Measurements from ENCODE around the gene TMED8. TPM values are rescaled to one million over a fixed set of nuclear protein-coding genes. Genes with fewer than 3 reads are reported as not detected.

Gene TMED8
- total RNA-seq, 1 experiment from 2014 or later = 21.2 TPM

DNA sequence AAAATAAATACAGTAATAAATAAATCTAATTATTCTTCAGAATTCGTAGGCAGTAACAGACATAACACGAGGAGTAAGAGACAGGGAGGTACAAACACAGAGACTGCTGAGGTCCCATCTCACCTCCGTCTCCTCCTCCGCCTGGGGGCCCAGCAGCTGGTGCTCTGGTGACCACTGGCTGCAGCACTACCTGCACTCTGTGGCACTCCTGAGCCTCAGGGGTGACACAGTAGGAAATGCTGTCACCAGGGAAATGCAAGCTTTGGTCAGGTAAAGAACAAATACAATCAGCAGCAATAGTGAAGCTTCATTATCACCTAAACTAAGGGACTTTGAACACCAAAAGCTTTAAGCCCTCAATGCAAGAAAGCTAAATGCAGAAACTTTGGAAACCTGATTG lies 36.5 kb downstream of the TMED8 start:
- Histone ChIP-seq H2AFZ (ENCODE audit: low read depth, low read length, poor library complexity, severe bottlenecking) (no peak overlapping the region), H3K9me2 (ENCODE audit: insufficient read depth) (no peaks in the 10 kb centered on the region), H4K20me1 (ENCODE audit: insufficient read depth) (no peaks in the 10 kb centered on the region), H3K27ac (ENCODE audit: low read depth, low read length) (no peak overlapping the region), H3K27me3 (ENCODE audit: insufficient read depth, low read length) (no peaks in the 10 kb centered on the region), H3K9ac (ENCODE audit: low read length) (no peak overlapping the region), H3K4me1 (ENCODE audit: control insufficient read depth in 1 of 2, insufficient read depth in 2 of 2, low read length in 2 of 2) (no peaks in the 10 kb centered on the region), H3K36me3 (ENCODE audit: control insufficient read depth in 1 of 2, insufficient read depth in 2 of 2, low read length in 2 of 2) (peaks cover 0 to 10% of the 10 kb centered on the region in 2 experiments; a peak in 1 of 4 replicates), H3K4me2 (ENCODE audit: low read length) (no peak overlapping the region), H3K9me3 (ENCODE audit: control insufficient read depth in 1 of 2, insufficient read depth in 1 of 2, low read depth in 1 of 2, low read length in 2 of 2) (no peaks in the 10 kb centered on the region), H3K4me3 (replicated peaks in 1 of 2; ENCODE audit: low read depth in 1 of 2, low read length in 2 of 2) (no peak overlapping the region), H3K79me2 (ENCODE audit: insufficient read depth, low read length) (no peaks in the 10 kb centered on the region)
- no peak for TF ChIP-seq EGR1 (IDR thresholded peaks at IDR 0.05; ENCODE audit: low read depth)
- TF ChIP-seq, protein P1, sequence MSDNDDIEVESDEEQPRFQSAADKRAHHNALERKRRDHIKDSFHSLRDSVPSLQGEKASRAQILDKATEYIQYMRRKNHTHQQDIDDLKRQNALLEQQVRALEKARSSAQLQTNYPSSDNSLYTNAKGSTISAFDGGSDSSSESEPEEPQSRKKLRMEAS (IDR thresholded peaks at IDR 0.05) = no peak
- no peak for TF ChIP-seq EZH2phosphoT487 (IDR thresholded peaks at IDR 0.05; ENCODE audit: borderline replicate concordance)
- TF ChIP-seq FOSL1 (IDR thresholded peaks at IDR 0.05; ENCODE audit: low read depth) = no peak
- TF ChIP-seq ZNF274 (IDR thresholded peaks at IDR 0.05; ENCODE audit: low read depth, low read length) = no peak
- no peak for TF ChIP-seq ELF1 (IDR thresholded peaks at IDR 0.05; ENCODE audit: borderline replicate concordance, low read depth)
- no peak for TF ChIP-seq YY1 (IDR thresholded peaks at IDR 0.05; ENCODE audit: extremely low read depth, insufficient replicate concordance, low read depth, low read length)
- TF ChIP-seq, protein P2, sequence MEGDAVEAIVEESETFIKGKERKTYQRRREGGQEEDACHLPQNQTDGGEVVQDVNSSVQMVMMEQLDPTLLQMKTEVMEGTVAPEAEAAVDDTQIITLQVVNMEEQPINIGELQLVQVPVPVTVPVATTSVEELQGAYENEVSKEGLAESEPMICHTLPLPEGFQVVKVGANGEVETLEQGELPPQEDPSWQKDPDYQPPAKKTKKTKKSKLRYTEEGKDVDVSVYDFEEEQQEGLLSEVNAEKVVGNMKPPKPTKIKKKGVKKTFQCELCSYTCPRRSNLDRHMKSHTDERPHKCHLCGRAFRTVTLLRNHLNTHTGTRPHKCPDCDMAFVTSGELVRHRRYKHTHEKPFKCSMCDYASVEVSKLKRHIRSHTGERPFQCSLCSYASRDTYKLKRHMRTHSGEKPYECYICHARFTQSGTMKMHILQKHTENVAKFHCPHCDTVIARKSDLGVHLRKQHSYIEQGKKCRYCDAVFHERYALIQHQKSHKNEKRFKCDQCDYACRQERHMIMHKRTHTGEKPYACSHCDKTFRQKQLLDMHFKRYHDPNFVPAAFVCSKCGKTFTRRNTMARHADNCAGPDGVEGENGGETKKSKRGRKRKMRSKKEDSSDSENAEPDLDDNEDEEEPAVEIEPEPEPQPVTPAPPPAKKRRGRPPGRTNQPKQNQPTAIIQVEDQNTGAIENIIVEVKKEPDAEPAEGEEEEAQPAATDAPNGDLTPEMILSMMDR (IDR thresholded peaks at IDR 0.05 in 2 of 3, conservative IDR thresholded peaks at IDR 0.05 in 1 of 3; ENCODE audit: borderline replicate concordance in 1 of 3, insufficient read depth in 1 of 3, low read depth in 2 of 3, low read length in 2 of 3) = no peak
- TF ChIP-seq, protein P3, sequence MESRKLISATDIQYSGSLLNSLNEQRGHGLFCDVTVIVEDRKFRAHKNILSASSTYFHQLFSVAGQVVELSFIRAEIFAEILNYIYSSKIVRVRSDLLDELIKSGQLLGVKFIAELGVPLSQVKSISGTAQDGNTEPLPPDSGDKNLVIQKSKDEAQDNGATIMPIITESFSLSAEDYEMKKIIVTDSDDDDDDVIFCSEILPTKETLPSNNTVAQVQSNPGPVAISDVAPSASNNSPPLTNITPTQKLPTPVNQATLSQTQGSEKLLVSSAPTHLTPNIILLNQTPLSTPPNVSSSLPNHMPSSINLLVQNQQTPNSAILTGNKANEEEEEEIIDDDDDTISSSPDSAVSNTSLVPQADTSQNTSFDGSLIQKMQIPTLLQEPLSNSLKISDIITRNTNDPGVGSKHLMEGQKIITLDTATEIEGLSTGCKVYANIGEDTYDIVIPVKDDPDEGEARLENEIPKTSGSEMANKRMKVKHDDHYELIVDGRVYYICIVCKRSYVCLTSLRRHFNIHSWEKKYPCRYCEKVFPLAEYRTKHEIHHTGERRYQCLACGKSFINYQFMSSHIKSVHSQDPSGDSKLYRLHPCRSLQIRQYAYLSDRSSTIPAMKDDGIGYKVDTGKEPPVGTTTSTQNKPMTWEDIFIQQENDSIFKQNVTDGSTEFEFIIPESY (IDR thresholded peaks at IDR 0.05; ENCODE audit: extremely low read depth, insufficient replicate concordance, low read length) = no peak
- no peak for TF ChIP-seq SRF (IDR thresholded peaks at IDR 0.05; ENCODE audit: low read depth)
- no peak for TF ChIP-seq EZH2 (IDR thresholded peaks at IDR 0.05)
- TF ChIP-seq, protein P4, sequence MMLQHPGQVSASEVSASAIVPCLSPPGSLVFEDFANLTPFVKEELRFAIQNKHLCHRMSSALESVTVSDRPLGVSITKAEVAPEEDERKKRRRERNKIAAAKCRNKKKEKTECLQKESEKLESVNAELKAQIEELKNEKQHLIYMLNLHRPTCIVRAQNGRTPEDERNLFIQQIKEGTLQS (IDR thresholded peaks at IDR 0.05) = no peak
- TF ChIP-seq POLR2A (IDR thresholded peaks at IDR 0.05; ENCODE audit: borderline replicate concordance, extremely low read depth, insufficient read depth, insufficient read length) = no peak
- TF ChIP-seq, protein P5, sequence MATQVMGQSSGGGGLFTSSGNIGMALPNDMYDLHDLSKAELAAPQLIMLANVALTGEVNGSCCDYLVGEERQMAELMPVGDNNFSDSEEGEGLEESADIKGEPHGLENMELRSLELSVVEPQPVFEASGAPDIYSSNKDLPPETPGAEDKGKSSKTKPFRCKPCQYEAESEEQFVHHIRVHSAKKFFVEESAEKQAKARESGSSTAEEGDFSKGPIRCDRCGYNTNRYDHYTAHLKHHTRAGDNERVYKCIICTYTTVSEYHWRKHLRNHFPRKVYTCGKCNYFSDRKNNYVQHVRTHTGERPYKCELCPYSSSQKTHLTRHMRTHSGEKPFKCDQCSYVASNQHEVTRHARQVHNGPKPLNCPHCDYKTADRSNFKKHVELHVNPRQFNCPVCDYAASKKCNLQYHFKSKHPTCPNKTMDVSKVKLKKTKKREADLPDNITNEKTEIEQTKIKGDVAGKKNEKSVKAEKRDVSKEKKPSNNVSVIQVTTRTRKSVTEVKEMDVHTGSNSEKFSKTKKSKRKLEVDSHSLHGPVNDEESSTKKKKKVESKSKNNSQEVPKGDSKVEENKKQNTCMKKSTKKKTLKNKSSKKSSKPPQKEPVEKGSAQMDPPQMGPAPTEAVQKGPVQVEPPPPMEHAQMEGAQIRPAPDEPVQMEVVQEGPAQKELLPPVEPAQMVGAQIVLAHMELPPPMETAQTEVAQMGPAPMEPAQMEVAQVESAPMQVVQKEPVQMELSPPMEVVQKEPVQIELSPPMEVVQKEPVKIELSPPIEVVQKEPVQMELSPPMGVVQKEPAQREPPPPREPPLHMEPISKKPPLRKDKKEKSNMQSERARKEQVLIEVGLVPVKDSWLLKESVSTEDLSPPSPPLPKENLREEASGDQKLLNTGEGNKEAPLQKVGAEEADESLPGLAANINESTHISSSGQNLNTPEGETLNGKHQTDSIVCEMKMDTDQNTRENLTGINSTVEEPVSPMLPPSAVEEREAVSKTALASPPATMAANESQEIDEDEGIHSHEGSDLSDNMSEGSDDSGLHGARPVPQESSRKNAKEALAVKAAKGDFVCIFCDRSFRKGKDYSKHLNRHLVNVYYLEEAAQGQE (IDR thresholded peaks at IDR 0.05; ENCODE audit: low read depth) = no peak
- no peak for TF ChIP-seq RAD21 (IDR thresholded peaks at IDR 0.05; ENCODE audit: low read depth)
- DNase-seq (ENCODE audit: low read depth, low spot score) (no peak), ATAC-seq (no peak)
- BruUV-seq (replicated peaks) = no TSS peak
- ChIA-PET POLR2A (interaction anchor here (0.9 kb wide), 1 partner anchor 19 kb away, joined by 3 read pairs; no protein-coding TSS in a partner anchor), RAD21 (ENCODE audit: low non-redundant PET in 1 of 2, low total read pairs in 2 of 2, uncharacterized antibody in 2 of 2, unreplicated experiment in 2 of 2) (no interaction called here), CTCF (no interaction called here)
- intact Hi-C loops (cut with micrococcal nuclease) = no loop called here

Data from HCT116 (cell line).